ENCODE data around the gene PDZD2.

PDZD2 gene

GRCh38 chr5:31898036-31898632 lies 259.2 kb downstream of the PDZD2 start:
- intact Hi-C loops (cut with DNase I; ENCODE audit: low total_unique reads): no loop called here

GRCh38 chr5:31900296-31900865 lies 261.4 kb downstream of the PDZD2 start:
- Histone ChIP-seq H3K27me3 (no peaks in the 10 kb centered on the region), H3K4me3 (no peak overlapping the region), H3K27ac (no peak overlapping the region), H3K9me3 (peaks cover 0 to 2% (median 0%) of the 10 kb centered on the region in 3 donors), H3K4me1 (no peaks in the 10 kb centered on the region), H3K36me3 (no peaks in the 10 kb centered on the region)
- DNase-seq: no peak
- intact Hi-C loops (cut with DNase I; ENCODE audit: low total_unique reads): no loop called here
- TF ChIP-seq CTCF (IDR thresholded peaks at IDR 0.05): no peak

More at GRCh38 chr5:31898036-31898632, 259.2 kb downstream of the PDZD2 start:
- H3K4me3 ChIP-seq: no peak overlapping the region
- H3K27me3 ChIP-seq: no peaks in the 10 kb centered on the region
- H3K36me3 ChIP-seq: no peaks in the 10 kb centered on the region
- DNase-seq: no peak
- no peaks in the 10 kb centered on the region for H3K4me1 ChIP-seq
- H3K27ac ChIP-seq: no peak overlapping the region
- peaks cover 0 to 2% (median 0%) of the 10 kb centered on the region in 3 donors for H3K9me3 ChIP-seq
- TF ChIP-seq CTCF (IDR thresholded peaks at IDR 0.05): no peak

GRCh38 chr5:31901807-31902530 lies 263.0 kb downstream of the PDZD2 start:
- Histone ChIP-seq H3K4me3 (no peak overlapping the region), H3K4me1 (no peaks in the 10 kb centered on the region), H3K9me3 (peaks cover 0 to 2% (median 0%) of the 10 kb centered on the region in 3 donors), H3K36me3 (no peaks in the 10 kb centered on the region), H3K27ac (no peak overlapping the region), H3K27me3 (no peaks in the 10 kb centered on the region)
- TF ChIP-seq CTCF (IDR thresholded peaks at IDR 0.05): no peak
- DNase-seq: no peak
- intact Hi-C loops (cut with DNase I; ENCODE audit: low total_unique reads): no loop called here

- no peak overlapping the region for H3K4me3 ChIP-seq
- H3K27ac ChIP-seq: no peak overlapping the region
- no peaks in the 10 kb centered on the region for H3K27me3 ChIP-seq
- no peaks in the 10 kb centered on the region for H3K9me3 ChIP-seq
- intact Hi-C loops (cut with DNase I; ENCODE audit: low total_unique reads): no loop called here
- TF ChIP-seq CTCF (IDR thresholded peaks at IDR 0.05): no peak
- no peaks in the 10 kb centered on the region for H3K4me1 ChIP-seq
- H3K36me3 ChIP-seq: no peaks in the 10 kb centered on the region
- no peak for DNase-seq
Measured at GRCh38 chr5:31908396-31908795, 269.5 kb downstream of the PDZD2 start.

- intact Hi-C loops (cut with DNase I; ENCODE audit: low total_unique reads): no loop called here
- no peak for DNase-seq
- TF ChIP-seq CTCF (IDR thresholded peaks at IDR 0.05): no peak
- Histone ChIP-seq H3K4me3 (no peak overlapping the region), H3K27me3 (no peaks in the 10 kb centered on the region), H3K9me3 (no peaks in the 10 kb centered on the region), H3K27ac (no peak overlapping the region), H3K36me3 (no peaks in the 10 kb centered on the region), H3K4me1 (no peaks in the 10 kb centered on the region)
Measured at GRCh38 chr5:31909073-31909472, 270.1 kb downstream of the PDZD2 start.

Data from tibial artery (tissue), 4 donors.